OCI-M1 (cell line): ENCODE data around the gene PTPDC1.

Experiments used
- DNase-seq: peaks from one replicate; lab custom pipeline; 2025; lab: John Stamatoyannopoulos, UW

PTPDC1 gene

DNA sequence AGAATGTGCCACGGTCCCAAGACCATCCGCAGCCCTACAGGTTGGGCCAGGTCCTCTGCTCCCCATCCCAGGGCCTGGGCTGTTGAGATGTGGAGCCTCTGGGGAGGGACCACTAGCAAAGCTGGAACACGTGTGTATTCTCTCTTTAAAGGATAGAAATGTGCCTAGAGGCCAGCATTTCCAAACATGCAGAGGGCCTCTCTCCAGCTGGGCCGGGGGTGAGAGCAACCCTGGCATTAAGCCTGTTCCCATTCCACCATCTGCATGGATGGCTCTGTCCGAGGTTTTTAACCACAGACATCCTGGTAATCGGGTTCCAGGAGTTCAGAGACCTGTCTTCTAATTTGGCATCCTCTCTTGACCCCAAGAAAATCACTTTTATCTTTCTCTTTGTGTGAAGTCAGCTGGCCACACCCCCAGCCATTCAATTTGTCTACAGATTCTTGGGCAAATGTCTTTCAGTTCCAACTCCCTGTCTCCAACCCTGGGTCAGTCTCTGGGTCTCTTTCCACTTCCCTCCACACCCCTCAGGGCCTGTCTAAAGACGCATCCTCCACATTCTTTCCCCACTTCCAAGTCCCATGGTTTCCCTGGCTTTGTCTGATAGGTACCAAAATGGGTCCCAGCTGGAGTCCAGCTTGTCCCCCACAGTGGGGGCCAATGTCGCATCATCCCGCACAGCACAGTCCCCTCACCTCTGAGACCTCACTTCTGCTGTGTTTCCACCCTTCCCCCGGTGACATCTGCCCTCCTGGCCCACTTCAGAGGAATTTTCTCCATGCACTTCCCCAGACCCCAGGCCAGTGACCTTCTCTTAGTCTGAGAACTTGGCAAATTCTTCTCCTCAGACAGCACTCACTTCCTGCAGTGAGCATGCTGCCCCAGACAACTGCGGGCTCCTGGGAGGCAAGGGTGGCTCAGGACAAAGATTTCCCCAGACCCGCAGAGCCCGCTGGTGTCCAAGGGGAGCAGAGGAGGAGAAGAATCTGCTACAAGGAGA is 56.8 kb downstream of the PTPDC1 start:
- no peak for DNase-seq

DNA sequence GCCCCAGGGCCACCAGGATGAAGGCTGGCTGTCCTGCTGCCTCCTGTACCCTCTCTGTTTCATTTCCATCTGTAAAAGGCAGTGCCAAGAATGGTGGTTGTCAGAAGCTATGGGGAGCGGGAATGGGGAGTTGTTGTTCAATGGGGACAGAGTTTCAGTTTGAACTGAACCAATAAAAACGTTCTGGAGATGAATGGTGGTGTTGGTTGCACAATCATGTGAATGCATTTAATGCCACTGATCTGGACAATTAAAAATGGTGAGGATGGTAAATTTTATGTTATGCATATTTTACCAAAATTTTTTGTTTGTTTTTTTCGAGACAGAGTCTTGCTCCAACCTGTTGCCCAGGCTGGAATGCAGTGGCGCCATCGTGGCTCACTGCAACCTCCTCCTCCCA is 58.1 kb downstream of the PTPDC1 start:
- DNase-seq: no peak

GRCh38 chr9:94144394-94144793 is 60.1 kb downstream of the PTPDC1 start:
- DNase-seq: no peak

DNA sequence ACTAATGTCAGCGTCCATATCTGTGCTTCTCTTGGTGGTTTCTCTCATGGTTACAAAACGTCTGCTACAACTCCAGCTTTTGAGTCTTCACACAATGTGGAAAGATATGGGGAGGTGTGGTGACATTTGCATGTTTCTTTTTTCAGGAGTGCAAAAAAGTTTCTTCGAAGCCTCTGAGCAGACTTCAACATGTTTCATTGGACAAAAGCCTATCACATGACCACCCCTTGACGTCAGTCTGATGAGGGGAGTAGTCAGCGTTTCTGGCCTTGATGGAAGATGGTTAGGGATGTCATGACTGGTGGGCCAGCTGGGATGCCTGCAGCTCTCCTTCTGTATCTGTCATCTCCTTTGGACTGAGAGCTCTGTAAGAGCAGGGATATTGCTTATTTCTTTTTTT is 61.4 kb downstream of the PTPDC1 start:
- no peak for DNase-seq

DNA sequence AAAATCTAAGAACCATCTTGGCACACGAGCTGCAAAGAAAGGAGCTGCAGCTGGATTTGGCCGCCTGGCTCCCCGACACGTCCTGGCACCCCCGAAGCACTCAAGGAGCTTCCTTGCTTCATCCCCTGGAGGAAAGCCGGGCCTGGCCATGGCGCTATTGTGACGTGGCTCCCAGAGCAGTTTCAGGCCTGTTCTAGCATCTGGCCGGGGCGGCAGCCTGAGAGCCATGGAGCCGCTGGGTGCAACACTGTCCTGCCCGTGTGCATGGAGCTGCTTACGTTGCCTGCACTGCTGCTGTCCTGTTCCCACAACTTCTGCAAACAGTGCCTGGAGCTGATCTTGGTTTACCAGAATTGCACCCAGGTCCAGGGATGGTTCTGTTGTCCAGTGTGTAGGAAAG is 63.5 kb downstream of the PTPDC1 start:
- DNase-seq: no peak

- no peak for DNase-seq
These were observed 64.2 kb downstream of the PTPDC1 start for GRCh38 chr9:94148419-94148818.

DNA sequence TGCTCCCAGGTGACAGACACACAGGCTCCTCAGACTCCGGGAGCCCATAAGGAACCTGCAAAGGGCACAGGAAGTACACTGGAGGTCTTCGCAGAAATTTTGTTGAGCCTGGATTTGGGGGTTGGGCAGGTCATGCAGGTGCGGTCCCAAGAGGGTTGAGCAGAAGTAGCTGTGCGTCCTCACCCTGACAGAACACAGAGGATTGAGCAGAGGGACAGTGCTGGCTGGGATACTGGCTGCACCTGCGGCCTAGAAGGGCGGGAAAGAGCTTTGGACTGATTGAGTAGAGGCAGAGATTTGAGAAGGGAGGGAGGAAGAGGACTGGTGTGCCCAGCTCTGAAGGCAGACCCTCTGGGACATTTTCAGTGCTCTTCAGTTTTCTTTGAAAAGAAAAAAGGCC is 65.4 kb downstream of the PTPDC1 start:
- DNase-seq: no peak

DNA sequence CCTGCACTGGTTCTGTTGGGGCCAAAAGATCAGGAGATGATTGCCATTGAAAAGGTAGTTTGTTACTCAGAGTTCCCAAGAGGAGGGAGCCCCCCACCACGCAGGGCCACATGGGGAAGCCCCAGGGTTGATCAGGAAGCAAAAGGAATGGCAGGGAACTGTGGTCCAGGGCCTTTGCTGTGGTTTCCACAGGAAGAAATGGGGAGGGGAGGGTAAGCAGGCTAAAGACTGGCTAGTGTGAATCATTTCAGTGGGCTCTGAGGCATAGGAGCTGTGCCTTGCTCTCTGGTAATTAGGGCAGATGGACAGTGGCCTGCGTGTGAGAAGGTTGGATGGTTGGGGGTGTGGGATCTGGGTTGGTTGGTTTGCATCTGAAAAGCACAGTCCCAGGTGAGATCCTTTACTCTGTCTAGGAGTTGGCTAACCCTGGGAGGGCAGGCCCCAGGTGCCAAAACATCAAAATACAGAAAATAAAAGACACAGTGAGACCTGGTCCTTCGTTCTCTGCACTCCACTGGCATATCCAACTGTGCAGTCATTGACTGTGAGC is 66.1 kb downstream of the PTPDC1 start:
- no peak for DNase-seq

GRCh38 chr9:94150890-94151650 is 66.8 kb downstream of the PTPDC1 start:
- DNase-seq: no peak

DNA sequence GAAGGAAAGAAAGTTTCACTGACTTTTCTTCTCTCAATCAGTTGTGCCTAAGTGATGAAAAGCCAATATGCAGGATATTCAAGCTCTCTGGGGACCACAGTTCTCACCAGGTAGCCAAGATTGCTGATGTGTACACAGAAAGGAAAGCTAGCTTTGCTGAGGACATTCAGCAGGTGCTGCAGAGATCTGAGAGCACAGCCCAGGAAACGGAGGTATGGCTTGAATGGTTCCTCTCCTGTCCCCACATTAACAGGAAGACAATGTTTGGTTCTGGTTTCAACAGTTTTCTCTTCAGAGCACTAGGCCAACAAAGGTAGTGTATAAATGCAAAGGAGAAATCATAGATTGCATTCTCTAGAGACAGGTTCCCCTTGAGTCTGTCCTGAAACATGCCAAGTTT is 69.6 kb downstream of the PTPDC1 start:
- DNase-seq: no peak

DNA sequence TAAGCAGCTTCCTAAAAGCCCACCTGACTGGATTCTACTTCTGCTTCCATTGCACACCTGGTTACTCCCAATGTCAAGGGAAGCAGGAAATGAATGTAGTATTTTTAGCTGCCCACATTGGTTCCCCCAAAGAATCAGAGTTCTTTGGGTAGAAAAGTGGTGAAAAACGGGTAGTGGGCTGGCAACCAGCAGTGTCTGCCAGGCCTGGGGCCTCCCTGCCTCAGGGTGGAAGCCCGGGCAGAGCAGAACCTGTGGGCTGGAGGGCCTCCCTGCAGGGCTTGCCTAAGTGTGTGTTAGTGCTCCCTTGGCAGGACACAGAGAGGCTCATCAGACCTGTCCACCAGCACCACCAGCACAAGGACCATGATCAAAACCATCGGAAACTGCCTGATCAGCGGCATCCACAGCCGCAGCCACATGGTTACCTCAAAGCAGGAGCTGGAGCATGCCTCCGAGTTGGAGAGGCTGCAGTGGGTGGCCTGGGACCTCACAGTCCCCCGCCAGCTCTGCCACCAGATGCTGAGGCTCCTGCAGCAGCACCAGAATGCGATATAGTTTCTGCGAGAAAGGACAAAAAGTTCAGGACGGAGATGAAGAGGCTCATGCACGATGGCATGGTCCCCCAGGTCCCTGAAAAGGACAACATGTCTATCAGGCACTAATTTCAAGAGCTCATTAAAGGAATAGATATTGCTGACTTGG is 72.2 kb downstream of the PTPDC1 start:
- no peak for DNase-seq

- peak; percentile 87 for DNase-seq
These were observed 73.0 kb downstream of the PTPDC1 start for GRCh38 chr9:94157050-94157801.
